Bronchial epithelial cell (primary cell): ENCODE measurements around the gene GSTM2. TPM values are rescaled to one million over a fixed set of nuclear protein-coding genes. Genes with fewer than 3 reads are reported as not detected.
A peak's percentile ranks its signal among the peaks of the same experiment; 100 is the strongest.
"Not testable (repeated sequence)": the region's sequence is repeated elsewhere in the genome, so short reads cannot be mapped to it uniquely, and the experiment has no call there.

Experiments used
- DNase-seq: peaks from one replicate; pipeline ENCODE4 v3.0.0-alpha.2; 2010; ENCODE audit warnings: low read depth
- FAIRE-seq: peaks from 2 replicates; lab custom pipeline; 2011; peaks lifted over from hg19 to GRCh38; lab: Jason Lieb, UNC
- H3K27me3 ChIP-seq: 2 replicates; pipeline ENCODE4 v1.5.1; 2011; ENCODE audit warnings: low read length; ENCODE audit not compliant: control insufficient read depth, insufficient read depth
- H3K36me3 ChIP-seq: 2 replicates; pipeline ENCODE4 v1.5.1; 2011; ENCODE audit warnings: low read length; ENCODE audit not compliant: control insufficient read depth, insufficient read depth
- H3K4me3 ChIP-seq: 2 replicates; pipeline ENCODE4 v1.5.1; 2011; ENCODE audit warnings: mild to moderate bottlenecking, low read depth, low read length, control low read depth
- total RNA-seq: library from RNA; depleted of rRNA; stranded (reverse); fragments of >200 nt; gene quantifications from 2 replicates; pipeline ENCODE4 v1.2.1, GENCODE V29; 2014
- TF ChIP-seq, protein P1 (sequence below): IDR thresholded peaks from 2 replicates; pipeline ENCODE4 v1.5.1; 2011; ENCODE audit warnings: mild to moderate bottlenecking, moderate library complexity, low read length, control low read depth, inconsistent platforms; ENCODE audit not compliant: insufficient read depth, severe bottlenecking

The GSTM2 gene
- total RNA-seq, 1 donor from 2014 or later = 0.26 TPM

GRCh38 chr1:109668123-109668775 is 392 bp downstream of the GSTM2 start:
- FAIRE-seq (no peak), DNase-seq (no peak)
- Histone ChIP-seq H3K36me3 (no peaks in the 10 kb centered on the region), H3K27me3 (no peaks in the 10 kb centered on the region), H3K4me3 (peak overlapping the region; percentile 17)
- TF ChIP-seq, protein P1, sequence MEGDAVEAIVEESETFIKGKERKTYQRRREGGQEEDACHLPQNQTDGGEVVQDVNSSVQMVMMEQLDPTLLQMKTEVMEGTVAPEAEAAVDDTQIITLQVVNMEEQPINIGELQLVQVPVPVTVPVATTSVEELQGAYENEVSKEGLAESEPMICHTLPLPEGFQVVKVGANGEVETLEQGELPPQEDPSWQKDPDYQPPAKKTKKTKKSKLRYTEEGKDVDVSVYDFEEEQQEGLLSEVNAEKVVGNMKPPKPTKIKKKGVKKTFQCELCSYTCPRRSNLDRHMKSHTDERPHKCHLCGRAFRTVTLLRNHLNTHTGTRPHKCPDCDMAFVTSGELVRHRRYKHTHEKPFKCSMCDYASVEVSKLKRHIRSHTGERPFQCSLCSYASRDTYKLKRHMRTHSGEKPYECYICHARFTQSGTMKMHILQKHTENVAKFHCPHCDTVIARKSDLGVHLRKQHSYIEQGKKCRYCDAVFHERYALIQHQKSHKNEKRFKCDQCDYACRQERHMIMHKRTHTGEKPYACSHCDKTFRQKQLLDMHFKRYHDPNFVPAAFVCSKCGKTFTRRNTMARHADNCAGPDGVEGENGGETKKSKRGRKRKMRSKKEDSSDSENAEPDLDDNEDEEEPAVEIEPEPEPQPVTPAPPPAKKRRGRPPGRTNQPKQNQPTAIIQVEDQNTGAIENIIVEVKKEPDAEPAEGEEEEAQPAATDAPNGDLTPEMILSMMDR = no peak

DNA sequence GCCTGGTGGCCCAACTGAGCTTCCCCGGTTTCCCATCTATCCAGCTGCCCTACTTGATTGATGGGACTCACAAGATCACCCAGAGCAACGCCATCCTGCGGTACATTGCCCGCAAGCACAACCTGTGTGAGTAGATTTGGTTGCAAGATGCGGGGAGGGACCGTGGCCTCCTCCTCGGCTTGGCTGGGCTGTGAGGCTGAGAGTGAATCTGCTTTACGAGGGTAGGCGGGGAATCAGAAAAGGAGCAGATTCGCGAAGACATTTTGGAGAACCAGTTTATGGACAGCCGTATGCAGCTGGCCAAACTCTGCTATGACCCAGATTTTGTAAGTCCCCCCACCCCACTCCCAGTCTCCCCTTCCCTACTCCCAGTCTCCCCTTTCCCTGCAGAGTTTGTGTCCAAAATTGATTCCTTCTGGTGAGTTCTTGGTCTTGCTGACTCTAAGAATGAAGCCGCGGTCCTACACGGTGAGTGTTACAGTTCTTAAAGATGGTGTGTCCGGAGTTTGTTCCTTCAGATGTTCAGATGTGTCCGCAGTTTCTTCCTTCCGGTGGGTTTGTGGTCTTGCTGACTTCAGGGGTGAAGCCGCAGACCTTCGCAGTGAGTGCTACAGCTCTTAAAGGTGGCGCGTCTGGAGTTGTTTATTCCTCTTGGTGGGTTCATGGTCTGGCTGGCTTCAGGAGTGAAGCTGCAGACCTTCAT is 1.5 kb downstream of the GSTM2 start:
- Histone ChIP-seq H3K27me3 (no peaks in the 10 kb centered on the region), H3K4me3 (no peak overlapping the region), H3K36me3 (no peaks in the 10 kb centered on the region)
- DNase-seq (no peak), FAIRE-seq (no peak)
- TF ChIP-seq, protein P1 = no peak

GRCh38 chr1:109669949-109670302 is 2.1 kb downstream of the GSTM2 start:
- DNase-seq, H3K36me3 ChIP-seq, FAIRE-seq, H3K4me3 ChIP-seq, H3K27me3 ChIP-seq: not testable (repeated sequence)

GRCh38 chr1:109671067-109671466 is 3.2 kb downstream of the GSTM2 start:
- TF ChIP-seq, protein P1 = no peak
- no peaks in the 10 kb centered on the region for H3K36me3 ChIP-seq
- H3K27me3 ChIP-seq = no peaks in the 10 kb centered on the region
- DNase-seq = no peak
- H3K4me3 ChIP-seq = no peak overlapping the region
- no peak for FAIRE-seq

- not testable (repeated sequence) for H3K4me3 ChIP-seq, FAIRE-seq, DNase-seq, H3K27me3 ChIP-seq, H3K36me3 ChIP-seq
These were observed 6.0 kb downstream of the GSTM2 start for GRCh38 chr1:109673861-109674260.

DNA sequence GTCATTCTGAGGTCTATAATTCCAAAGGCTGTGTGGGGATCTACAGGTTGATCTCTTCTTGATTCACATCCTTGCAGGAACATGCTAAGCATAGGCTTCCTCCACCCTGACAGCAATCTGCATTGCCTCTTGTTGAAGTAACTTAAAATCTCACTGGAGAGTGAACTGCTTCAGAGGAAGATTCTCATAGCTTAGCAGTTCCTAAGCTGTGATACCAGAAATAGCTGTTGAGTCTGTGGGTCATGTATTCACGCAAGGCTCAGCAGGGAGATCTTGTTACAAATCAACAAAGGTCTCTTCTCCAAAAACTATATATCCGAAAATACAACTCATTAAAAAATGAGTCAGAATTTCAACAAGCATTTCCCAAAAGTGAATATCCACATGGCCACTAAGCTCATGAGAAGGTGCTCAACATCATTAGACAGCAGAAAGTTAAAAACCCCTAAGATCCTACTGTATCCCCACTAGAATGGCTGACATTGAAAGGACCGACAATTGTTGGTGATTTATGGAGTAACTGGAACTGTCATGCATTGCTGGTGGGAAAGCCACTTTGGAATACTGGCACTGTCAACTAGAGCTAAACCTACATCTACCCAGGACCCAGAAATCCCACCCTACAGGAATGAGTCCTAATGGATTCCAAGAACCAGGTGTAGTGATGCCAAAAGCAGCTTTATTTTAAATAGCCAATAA is 9.0 kb downstream of the GSTM2 start:
- DNase-seq, H3K36me3 ChIP-seq, FAIRE-seq, H3K27me3 ChIP-seq, H3K4me3 ChIP-seq: not testable (repeated sequence)

GRCh38 chr1:109677459-109677858 is 9.6 kb downstream of the GSTM2 start:
- H3K36me3 ChIP-seq = no peaks in the 10 kb centered on the region

GRCh38 chr1:109678637-109679036 is 10.8 kb downstream of the GSTM2 start:
- H3K36me3 ChIP-seq, H3K27me3 ChIP-seq, FAIRE-seq, H3K4me3 ChIP-seq, DNase-seq: not testable (repeated sequence)

More at GRCh38 chr1:109677459-109677858, 9.6 kb downstream of the GSTM2 start:
- TF ChIP-seq, protein P1 = no peak
- DNase-seq = no peak
- FAIRE-seq = no peak
- Histone ChIP-seq H3K4me3 (no peak overlapping the region), H3K27me3 (no peaks in the 10 kb centered on the region)

DNA sequence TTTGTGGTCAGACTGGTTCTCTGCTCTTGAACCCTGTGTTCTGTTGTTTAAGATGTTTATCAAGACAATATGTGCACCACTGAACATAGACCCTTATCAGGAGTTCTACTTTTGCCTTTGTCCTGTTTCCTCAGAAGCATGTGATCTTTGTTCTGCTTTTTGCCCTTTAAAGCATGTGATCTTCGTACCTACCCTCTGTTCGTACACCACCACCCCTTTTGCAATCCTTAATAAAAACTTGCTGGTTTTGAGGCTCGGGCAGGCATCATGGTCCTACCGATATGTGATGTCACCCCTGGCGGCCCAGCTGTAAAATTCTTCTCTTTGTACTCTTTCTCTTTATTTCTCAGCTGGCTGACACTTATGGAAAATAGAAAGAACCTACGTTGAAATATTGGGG is 16.9 kb downstream of the GSTM2 start:
- H3K36me3 ChIP-seq, FAIRE-seq: not testable (repeated sequence)

GRCh38 chr1:109685399-109685798 is 17.5 kb downstream of the GSTM2 start:
- not testable (repeated sequence) for H3K27me3 ChIP-seq, H3K36me3 ChIP-seq, H3K4me3 ChIP-seq, FAIRE-seq, DNase-seq

More for the DNA sequence above, 16.9 kb downstream of the GSTM2 start:
- not testable (repeated sequence) for DNase-seq, H3K4me3 ChIP-seq, H3K27me3 ChIP-seq
